ENCODE results near the gene SNCAIP.

SNCAIP gene

GRCh38 chr5:122493091-122494021 is 181.3 kb downstream of the SNCAIP start:
- DNase-seq (ENCODE audit: low read depth in 2 of 3, low spot score in 1 of 3): no peak

DNA sequence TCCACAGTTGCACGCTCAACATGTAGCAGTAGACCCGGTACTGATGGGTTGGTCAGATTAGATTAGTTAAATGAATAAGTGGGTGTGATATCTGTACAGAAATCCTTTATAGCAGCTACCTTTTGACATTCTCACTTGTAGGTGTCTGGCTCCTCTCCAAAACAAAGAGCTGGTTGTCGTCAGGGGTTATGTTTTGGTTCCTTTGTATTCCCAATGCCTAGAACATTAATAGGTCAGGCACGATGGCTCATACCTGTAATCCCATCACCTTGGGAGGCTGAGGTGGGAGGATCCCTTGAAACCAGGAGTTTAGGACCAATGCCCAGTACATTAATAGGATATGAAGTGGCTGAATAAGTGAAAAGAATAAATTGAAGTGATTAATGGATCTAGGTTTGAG is 182.1 kb downstream of the SNCAIP start:
- no peak for DNase-seq (ENCODE audit: low read depth in 2 of 3, low spot score in 1 of 3)

DNA sequence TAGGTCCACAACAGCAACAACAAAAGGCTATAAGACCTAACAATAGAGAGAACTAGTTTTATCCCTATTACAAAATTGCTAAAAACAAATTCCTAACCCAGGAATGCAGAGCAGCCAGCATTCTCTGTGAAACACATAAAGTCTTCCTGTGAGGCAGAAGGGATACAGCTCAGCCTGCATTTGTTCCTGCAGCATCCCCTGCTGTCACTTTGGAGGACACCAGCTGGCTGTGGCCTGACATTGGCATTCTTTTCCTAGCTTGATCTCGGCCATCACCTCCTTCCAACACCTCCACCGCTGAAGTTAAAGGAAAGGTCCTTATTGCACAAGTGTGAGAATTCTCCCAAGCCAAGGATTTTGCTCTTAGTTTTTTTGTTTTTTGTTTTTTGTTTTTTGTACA is 186.1 kb downstream of the SNCAIP start:
- no peak for DNase-seq (ENCODE audit: low read depth in 2 of 3, low spot score in 1 of 3)

GRCh38 chr5:122499585-122499984 is 187.5 kb downstream of the SNCAIP start:
- no peak for DNase-seq (ENCODE audit: low read depth in 2 of 3, low spot score in 1 of 3)

DNA sequence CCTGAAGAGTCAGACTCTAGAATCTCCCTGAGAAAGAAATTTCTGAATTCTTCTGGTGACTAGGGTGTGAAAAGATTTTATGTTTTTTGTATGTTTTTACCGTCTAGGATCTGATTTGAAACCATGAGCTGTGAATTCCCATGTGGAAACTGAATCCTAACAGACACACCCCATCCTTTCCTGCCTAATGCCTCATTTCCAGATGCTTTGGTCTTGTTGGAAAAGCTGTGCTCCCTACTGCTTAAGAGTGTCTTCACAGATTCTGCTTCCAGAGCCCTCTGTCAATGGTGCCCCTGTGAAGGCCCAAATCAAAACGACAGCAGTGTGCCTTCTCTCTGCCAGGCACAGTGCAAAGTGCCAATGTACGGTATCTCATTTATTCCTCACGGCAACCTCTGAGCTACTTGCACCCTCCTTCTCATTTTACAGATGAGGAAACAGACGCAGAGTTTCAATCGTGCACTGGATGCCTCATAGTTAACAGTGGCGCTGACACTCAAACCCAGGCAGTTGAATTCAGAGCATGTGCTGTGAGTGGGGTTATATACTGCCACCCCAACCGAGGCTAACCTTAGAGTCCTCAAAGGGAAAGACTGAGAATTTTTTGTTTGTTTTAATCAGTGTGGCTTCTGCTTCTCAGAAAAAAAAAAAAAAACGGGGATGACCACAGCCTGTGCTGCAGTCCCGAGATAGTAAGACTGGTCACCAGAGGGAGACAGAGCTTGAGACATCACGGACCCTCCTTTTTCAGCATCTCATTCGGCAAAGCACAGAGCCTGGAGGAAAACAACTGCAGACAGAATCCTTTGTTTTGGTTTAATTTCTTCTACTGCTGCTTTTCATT is 188.4 kb downstream of the SNCAIP start:
- no peak for DNase-seq (ENCODE audit: low read depth in 2 of 3, low spot score in 1 of 3)

DNA sequence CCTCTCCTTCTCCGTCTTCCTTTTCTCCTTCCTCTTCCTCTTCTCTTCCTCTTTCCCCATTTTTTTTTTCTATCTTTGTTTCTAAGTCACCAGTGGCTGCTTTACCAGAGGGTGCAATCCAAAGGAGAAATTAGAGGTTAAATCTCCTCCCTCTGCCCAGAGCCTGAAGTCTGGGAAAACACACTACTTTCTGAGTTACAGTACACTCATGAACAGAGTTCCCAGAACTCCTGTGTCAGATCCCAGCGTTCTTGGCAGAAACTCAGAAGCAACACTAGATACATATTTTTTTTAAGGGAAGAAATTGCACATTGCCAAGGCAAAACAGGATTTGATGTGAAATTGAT is 189.0 kb downstream of the SNCAIP start:
- no peak for DNase-seq (ENCODE audit: low read depth in 2 of 3, low spot score in 1 of 3)

- no peak for DNase-seq (ENCODE audit: low read depth in 2 of 3, low spot score in 1 of 3)
Observed at GRCh38 chr5:122507045-122507444, 195.0 kb downstream of the SNCAIP start.

GRCh38 chr5:122507581-122507980 is 195.5 kb downstream of the SNCAIP start:
- DNase-seq (ENCODE audit: low read depth in 2 of 3, low spot score in 1 of 3): no peak

- no peak for DNase-seq (ENCODE audit: low read depth in 2 of 3, low spot score in 1 of 3)
Observed at GRCh38 chr5:122508623-122509022, 196.6 kb downstream of the SNCAIP start.

Data from stimulated activated CD4-positive, alpha-beta T cell treated with anti-CD3 and anti-CD28 coated beads, Interleukin-12 subunit alpha, Interleukin-12 subunit beta, amount 100 ng/mL, for 48 hours (primary cell).